HG03103 (cell line): Measurements from ENCODE around the gene ZNF358.
A peak's percentile ranks its signal among the peaks of the same experiment; 100 is the strongest.
"Not testable (repeated sequence)": the region's sequence is repeated elsewhere in the genome, so short reads cannot be mapped to it uniquely, and the experiment has no call there.

Experiments
- ATAC-seq: cut with Tn5 transposase; IDR thresholded peaks from one replicate; pipeline ENCODE4 v1.9.1; 2021; ENCODE audit warnings: low read depth; ENCODE audit not compliant: unreplicated experiment

Gene ZNF358

DNA sequence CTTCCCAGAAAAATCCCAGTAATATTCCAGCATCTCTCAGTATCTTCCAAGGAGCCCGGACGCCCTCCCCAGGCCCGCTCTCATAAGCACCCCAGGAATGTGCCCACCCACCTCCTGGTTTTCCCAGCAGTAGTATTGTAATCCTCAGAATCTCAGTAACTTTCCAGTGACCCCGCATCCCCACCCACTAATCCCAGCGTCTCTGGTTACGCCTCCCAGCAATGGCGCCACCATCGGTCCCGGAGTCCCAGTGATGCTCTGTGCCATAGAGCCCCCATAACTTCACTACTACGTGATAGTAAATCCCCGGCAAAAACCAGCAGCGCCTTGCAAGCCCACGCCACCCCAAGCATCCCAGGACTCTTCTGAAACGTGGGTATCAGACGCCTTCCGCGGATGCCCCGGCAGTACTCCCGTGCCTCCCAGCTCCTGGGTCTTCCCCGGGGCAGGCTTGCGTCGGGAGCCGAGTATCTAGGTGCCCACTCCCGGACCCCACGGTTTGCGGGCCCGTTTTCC lies 18.7 kb downstream of the ZNF358 start:
- no peak for ATAC-seq

DNA sequence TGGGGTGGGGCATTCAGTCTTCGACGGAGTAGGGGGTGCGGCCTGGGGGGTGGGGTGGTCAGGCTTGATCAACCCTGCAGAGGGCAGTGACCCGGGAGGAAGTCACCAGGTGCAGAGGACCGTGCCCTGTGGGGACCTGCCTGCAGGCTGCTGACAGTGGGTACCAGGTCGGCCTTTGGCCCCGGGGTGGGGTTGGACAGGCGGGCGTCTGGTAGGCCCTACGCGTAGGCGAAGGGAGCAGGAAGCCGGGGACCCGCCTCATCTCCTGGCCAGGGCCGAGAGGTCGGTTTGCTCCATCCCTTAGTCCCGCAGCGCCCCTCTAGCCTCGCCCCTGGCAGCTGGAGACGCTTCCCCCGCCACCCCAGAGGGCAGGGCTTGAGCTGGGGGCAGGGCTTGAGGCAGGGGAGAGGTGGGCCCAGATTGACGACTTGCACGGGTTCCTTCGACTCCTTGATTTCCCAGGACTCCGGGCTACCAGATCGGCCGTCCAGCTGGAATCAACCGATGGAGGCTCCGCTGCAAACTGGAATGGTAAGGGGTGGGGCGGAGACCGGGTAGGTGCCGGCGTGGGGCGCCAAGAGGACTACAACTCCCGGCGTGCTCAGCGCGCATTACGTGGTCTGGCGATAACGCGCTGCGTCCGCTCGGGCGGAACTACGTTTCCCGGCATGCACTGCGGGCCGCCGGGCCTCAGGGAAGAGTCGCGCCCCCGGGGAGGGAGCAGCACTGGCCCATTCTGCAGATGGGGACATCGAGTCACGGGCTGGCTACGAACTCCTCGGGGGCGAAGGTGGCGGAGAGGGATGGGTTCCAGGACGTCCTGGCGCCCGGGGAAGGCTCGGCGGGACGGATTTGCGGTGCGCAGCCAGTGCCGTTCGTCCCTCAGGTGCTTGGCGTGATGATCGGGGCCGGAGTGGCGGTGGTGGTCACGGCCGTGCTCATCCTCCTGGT lies 19.4 kb downstream of the ZNF358 start, which contains the start of gene PNPLA6:
Gene PNPLA6 (plus strand): TSS at position 671 of the 951 bp plus-strand sequence. CDS start 72 bp downstream, at position 743.
- ATAC-seq, result peak; percentile 55

DNA sequence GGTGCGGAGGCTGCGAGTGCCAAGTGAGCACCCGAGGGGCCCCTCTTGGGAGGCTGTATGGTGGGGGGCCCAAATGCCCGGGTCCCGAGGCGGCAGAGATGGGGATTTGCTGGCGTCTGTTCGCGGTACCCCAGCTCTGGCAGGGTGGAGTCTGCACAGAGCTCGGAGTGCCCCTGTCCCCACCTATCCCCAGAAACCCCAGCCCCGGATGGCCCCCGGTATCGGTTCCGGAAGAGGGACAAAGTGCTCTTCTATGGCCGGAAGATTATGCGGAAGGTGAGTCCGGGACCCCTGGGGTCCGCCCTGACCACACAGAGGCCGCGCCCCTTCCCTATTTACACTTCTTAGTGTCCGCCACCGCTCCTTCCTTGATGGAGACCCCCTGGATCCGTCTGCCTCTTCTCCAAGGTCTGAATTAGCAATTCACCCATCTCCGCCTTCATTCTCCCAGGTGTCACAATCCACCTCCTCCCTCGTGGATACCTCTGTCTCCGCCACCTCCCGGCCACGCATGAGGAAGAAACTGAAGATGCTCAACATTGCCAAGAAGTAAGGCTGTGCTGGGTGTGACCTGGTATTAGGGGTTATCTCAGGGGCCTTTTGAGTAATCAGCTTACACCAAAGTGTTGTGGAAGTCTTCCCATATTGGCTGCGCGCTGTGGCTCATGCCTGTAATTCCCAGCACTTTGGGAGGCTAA lies 20.2 kb downstream of the ZNF358 start:
- ATAC-seq, result no peak

DNA sequence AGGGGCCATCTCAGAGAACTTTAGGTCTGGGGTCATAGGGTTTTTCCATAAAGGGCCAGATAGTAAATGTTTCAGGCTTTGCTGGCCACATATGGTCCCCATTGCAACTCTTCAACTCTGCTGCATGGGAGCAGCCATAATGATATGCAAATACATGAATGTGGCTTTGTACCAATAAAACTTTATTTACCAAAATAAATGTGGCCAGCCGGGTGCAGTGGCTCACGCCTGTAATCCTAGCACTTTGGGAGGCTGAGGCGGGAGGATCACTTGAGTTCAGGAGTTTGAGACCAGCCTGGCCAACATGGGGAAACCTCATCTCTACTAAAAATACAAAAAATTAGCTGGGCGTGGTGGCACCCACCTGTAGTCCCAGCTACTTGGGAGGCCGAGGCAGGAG lies 23.1 kb downstream of the ZNF358 start:
- ATAC-seq, result not testable (repeated sequence)

DNA sequence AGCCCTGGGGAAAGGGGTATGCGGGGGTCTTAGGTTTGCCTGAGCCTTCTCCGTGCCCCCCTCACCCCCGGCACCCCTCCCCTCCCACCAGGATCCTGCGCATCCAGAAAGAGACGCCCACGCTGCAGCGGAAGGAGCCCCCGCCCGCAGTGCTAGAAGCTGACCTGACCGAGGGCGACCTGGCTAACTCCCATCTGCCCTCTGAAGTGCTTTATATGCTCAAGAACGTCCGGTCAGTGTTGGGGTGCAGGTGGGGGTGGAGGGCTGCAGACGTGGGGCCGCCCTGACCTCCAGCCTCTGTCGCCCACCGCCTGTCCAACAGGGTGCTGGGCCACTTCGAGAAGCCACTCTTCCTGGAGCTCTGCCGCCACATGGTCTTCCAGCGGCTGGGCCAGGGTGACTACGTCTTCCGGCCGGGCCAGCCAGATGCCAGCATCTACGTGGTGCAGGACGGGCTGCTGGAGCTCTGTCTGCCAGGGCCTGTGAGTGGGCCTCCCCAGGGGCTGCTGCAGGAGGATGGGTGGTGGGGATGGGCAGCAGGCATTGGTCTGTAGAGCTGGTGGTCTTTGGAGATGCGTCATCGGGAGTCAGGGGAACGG lies 24.0 kb downstream of the ZNF358 start:
- ATAC-seq, result no peak

DNA sequence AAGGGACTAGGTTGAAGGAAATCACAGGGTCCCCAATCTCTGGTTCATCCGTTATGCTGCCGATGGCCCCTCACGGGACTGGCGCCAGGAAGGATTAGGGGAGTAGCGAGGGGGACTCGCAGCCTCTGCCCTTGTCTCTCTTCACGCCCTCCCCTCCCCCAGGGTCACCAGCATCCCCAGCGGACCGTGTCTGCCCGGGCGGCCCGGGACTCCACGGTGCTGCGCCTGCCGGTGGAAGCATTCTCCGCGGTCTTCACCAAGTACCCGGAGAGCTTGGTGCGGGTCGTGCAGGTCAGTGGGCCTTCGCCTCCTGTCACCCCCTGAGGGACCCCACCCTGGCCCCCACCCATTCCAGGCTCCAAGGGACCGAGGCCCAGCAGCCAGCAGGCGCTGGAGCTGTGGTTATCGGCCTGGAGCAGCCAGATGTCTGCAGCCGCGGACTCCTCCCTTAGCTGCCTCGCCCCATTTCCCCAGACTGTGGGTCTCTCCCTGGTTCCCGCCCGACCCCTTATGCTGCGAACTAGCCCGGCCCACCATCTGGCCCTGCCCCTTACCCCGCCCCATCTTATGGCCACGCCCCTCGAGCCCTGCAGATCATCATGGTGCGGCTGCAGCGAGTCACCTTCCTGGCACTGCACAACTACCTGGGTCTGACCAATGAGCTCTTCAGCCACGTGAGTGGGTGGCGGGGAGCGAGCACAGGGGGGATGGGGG lies 25.0 kb downstream of the ZNF358 start:
- ATAC-seq, result no peak

DNA sequence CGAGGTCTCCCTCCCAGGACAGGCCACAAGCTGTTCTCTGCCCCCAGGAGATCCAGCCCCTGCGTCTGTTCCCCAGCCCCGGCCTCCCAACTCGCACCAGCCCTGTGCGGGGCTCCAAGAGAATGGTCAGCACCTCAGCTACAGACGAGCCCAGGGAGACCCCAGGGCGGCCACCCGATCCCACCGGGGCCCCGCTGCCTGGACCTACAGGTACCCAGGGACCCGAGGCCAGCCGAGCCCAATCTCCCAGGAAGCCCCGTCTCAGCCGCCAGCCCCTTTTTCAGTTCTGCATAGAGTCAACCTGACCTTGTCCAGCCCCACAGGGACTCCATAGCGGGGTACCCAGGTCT lies 25.5 kb downstream of the ZNF358 start:
- ATAC-seq, result no peak

DNA sequence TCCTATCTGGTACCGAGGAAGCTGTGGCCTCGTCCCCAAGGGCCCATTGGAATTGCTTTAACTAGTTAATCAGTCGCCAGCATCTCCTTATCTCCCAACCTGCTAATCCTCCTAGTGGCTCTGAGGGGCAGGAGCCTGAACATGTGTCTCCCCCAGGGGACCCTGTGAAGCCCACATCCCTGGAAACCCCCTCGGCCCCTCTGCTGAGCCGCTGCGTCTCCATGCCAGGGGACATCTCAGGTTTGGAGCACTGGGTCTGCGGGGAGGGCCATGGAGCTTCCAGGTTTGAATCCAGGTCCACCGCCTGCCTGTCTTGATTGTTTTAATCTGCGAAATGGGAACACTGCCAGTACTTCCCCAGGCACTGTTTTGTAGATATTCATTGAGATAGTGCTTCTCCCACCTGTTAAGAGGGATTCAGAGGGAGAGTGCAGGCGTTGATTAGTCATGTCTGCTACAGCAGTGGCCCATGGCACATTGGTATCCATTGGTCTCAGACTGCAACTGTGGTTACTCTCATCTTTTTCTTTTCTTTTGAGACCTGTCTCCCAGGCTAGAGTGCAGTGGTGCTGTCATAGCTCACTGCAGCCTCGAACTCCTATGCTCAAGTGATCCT lies 26.0 kb downstream of the ZNF358 start:
- ATAC-seq, result no peak

DNA sequence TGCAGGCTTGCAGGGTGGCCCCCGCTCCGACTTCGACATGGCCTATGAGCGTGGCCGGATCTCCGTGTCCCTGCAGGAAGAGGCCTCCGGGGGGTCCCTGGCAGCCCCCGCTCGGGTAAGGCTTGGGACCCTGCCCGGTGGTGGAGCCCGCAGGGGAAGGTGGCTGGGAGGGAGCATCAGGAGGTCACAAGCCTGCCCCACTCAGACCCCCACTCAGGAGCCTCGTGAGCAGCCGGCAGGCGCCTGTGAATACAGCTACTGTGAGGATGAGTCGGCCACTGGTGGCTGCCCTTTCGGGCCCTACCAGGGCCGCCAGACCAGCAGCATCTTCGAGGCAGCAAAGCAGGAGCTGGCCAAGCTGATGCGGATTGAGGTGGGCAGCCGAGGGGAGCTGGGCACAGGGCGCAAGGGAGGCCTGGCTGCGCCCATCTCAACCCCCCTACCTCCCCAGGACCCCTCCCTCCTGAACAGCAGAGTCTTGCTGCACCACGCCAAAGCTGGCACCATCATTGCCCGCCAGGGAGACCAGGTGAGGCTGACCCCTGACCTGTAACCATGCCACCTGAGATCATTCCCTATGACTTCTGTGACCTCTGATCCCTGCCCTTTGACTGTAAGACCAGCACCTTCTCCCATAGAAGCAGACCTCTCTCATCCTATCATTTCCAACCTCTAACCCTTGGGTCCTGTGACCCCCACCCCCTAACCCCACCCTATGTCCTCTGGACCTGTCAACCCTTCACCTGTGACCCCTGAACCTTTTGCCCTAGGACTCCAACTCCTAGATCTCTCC lies 26.8 kb downstream of the ZNF358 start:
- ATAC-seq, result no peak

DNA sequence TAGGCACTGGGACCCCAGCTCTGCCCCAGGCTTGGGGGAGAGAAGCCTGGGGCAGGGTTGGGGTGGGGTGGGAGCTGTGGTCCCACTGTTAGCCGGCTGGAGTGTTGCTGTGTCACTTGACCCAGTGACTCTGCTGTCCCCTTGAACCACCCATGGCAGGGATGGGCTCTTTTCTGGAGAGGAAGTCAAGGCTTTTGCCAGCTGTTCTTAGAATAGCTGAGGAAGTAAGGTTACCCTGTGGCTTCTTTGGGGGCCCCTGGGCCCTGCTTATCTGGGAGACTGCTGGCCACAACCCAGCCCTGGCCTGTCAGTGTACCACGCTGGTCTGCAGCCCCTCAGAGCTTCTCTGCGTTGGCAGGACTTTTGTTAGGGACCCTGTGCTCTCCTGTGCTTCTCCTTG lies 28.7 kb downstream of the ZNF358 start:
- no peak for ATAC-seq

DNA sequence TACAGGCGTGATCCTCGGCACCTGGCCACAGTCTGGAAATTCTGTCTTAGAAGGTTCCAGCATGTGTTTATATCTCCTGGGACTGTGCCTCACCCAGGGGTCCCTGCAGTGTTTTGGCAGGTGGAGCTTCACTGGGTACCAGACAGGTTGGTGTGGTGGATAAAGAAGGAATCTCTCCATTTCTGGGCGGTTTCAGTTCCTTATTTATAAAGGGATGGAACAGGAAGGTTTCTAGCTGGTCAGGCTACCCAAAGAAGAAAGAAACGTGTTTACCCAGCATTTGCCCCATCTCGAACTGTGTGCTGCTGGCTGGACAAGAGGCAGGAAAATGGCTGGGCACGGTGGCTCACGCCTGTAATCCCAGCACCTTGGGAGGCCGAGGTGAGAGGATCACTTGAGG lies 29.4 kb downstream of the ZNF358 start:
- no peak for ATAC-seq

DNA sequence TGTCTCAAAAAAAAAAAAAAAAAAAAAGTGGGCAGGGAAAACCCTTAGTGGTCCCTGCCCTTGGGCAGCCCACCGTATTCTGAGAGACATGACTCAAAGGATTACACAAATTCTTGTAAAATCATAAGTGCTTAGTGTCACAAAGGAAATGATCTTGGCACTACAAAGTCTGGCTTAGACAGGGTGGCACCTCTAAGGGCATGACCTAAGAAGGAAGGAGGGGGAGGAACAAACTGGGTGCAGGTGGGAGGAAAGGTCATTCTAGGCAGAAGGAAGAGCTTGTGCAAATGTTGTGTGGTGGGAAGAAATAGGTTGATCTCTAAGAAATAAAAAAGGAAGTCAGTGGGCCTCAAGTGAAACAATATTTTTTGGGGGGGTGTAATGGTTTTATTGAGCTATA lies 30.0 kb downstream of the ZNF358 start:
- no peak for ATAC-seq

DNA sequence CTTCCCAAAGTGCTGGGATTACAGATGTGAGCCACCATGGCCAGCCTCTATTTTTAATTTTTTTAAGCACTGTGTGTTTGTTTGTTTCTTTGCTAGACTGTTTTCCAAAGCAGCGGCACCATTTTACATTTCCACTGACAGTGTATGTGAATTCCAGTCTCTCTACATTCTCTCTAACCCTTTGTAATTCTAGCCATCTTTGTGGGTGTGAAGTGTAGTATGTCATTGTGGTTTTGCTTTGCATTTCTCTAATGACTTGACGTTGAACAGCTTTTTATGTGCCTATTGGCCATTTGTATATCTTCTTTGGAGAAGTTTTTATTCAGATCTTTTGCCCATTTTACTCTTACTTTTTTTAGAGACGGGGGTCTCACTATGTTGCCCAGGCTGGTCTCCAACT lies 31.3 kb downstream of the ZNF358 start:
- no peak for ATAC-seq

DNA sequence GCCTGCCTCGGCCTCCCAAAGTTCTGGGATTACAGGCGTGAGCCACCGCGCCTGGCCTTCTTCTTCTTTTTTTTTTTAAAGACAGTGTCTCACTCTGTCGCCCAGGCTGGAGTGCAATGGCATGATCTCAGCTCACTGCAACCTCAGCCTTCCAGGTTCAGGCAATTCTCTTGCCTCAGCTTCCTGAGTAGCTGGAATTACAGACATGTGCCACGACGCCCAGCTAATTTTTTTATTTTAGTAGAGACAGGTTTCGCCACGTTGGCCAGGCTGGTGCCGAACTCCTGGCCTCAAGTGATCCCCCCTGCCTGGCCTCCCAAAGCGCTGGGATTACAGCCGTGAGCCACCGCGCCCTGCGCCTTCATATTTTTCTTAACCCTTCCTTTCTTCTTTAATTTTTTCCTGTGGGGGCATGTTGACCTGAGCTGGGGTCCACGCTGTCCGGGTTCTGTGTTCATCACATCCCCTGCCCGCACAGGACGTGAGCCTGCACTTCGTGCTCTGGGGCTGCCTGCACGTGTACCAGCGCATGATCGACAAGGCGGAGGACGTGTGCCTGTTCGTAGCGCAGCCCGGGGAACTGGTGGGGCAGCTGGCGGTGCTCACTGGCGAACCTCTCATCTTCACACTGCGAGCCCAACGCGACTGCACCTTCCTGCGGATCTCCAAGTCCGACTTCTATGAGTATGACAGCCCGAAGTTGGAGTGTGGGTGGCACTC lies 33.7 kb downstream of the ZNF358 start:
- ATAC-seq, result no peak

DNA sequence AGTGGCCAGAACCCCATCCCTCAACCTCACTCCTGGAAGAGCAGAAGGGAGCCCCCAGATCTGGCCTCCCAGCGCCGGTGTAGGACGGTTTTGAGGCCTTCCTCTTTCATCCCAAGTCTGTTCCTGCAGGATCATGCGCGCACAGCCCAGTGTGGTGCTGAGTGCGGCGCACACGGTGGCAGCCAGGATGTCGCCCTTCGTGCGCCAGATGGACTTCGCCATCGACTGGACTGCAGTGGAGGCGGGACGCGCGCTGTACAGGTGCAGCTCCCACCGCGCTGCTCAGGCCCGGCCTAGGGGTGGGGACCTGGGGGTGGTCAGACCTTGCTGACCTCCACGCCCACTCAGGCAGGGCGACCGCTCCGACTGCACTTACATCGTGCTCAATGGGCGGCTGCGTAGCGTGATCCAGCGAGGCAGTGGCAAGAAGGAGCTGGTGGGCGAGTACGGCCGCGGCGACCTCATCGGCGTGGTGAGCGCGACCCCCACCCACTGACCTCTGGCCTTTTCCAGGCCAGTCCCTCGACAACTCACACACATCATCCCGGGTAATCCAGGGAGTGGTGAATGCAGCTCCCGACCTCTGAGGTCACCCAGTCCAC lies 34.4 kb downstream of the ZNF358 start:
- ATAC-seq, result no peak

DNA sequence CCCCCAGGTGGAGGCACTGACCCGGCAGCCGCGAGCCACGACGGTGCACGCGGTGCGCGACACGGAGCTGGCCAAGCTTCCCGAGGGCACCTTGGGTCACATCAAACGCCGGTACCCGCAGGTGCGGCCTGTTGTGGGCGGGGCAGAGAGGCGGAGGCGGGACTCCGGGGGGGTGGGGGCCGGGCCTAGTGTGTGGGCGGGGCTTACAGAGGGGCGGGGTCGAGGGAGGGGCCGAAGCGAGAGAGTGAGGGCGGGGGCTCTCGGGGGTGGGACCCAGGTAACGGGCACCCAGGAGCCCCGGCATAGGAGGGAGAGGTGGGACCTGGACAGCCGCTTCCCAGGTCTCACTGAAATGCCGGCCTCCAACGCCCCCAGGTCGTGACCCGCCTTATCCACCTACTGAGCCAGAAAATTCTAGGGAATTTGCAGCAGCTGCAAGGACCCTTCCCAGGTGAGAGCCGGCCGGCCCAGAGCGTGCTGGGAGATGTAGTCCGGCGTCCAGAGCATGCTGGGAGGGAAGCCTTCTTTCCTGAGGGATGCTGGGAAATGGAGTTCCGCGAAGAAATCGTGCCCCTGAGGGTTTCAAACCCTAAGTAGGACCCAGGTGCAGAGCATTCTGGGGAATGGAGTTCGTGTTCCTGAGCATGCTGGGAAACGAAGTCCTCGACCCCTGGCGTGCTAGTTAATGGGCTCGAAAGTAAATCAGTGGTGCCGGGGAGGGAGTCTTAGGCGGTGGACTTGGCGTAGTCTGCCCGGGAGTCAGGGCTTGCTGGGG lies 35.3 kb downstream of the ZNF358 start:
- no peak for ATAC-seq

DNA sequence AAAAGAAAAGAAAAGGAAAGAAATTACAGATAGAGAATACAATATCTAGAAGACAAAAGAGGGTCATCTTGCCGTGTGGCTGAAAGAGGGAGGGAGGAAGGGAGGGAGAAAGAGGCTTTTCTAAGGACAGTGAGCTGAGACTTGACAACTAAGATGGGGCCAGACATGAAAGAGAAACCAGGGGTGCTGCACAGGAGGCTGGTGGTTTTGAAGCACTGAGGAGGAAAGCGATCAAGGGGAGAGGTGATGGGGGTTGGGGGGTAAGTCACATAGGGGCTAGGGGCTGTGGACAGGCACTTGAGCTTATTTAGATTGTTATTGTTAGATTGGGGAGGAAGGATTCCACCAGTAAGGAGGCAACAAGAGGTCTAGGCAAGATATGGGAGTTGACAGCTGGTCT lies 36.9 kb downstream of the ZNF358 start:
- no peak for ATAC-seq

DNA sequence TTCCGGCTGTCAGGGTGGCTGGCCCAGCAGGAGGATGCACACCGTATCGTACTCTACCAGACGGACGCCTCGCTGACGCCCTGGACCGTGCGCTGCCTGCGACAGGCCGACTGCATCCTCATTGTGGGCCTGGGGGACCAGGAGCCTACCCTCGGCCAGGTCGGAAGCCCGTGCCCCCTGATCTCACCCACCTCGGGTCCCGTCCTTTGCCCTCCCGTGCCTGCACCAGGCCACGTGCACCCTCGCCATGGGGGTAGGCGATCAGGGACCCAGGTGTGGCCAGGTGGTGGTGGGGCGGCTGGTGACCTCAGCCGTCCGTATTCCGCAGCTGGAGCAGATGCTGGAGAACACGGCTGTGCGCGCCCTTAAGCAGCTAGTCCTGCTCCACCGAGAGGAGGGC lies 38.7 kb downstream of the ZNF358 start:
- no peak for ATAC-seq
